ENCODE results near the gene LCLAT1. TPM values are rescaled to one million over a fixed set of nuclear protein-coding genes. Genes with fewer than 3 reads are reported as not detected.

Gene LCLAT1
- total RNA-seq, 1 experiment from 2014 or later = 36.0 TPM

GRCh38 chr2:30626397-30626796, 179.4 kb downstream of the LCLAT1 start:
- ChIA-PET POLR2A (no interaction called here), CTCF (no interaction called here)
- DNase-seq (ENCODE audit: low read depth, low spot score) (no peak), ATAC-seq (no peak)
- Histone ChIP-seq H3K36me3 (ENCODE audit: control insufficient read depth, insufficient read depth, low read length) (no peaks in the 10 kb centered on the region), H3K9me3 (ENCODE audit: control insufficient read depth, insufficient read depth, low read depth, low read length) (no peaks in the 10 kb centered on the region), H3K4me3 (ENCODE audit: low read depth in 2 of 2, low read length in 2 of 2) (no peak overlapping the region), H3K27me3 (ENCODE audit: control insufficient read depth, insufficient read depth, low read length) (no peaks in the 10 kb centered on the region), H3K4me1 (ENCODE audit: control insufficient read depth, insufficient read depth, low read length) (no peaks in the 10 kb centered on the region), H3K27ac (ENCODE audit: low read length) (no peak overlapping the region)
- in situ Hi-C loops (cut with HindIII; ENCODE audit: low pct_unique_long_range_greater_than_20kb, low sequenced_read_pairs) = no loop called here
- intact Hi-C loops (cut with micrococcal nuclease; ENCODE audit: unreplicated experiment) = no loop called here
- BruUV-seq (replicated peaks) = no TSS peak
- TF ChIP-seq, protein P1, sequence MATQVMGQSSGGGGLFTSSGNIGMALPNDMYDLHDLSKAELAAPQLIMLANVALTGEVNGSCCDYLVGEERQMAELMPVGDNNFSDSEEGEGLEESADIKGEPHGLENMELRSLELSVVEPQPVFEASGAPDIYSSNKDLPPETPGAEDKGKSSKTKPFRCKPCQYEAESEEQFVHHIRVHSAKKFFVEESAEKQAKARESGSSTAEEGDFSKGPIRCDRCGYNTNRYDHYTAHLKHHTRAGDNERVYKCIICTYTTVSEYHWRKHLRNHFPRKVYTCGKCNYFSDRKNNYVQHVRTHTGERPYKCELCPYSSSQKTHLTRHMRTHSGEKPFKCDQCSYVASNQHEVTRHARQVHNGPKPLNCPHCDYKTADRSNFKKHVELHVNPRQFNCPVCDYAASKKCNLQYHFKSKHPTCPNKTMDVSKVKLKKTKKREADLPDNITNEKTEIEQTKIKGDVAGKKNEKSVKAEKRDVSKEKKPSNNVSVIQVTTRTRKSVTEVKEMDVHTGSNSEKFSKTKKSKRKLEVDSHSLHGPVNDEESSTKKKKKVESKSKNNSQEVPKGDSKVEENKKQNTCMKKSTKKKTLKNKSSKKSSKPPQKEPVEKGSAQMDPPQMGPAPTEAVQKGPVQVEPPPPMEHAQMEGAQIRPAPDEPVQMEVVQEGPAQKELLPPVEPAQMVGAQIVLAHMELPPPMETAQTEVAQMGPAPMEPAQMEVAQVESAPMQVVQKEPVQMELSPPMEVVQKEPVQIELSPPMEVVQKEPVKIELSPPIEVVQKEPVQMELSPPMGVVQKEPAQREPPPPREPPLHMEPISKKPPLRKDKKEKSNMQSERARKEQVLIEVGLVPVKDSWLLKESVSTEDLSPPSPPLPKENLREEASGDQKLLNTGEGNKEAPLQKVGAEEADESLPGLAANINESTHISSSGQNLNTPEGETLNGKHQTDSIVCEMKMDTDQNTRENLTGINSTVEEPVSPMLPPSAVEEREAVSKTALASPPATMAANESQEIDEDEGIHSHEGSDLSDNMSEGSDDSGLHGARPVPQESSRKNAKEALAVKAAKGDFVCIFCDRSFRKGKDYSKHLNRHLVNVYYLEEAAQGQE (IDR thresholded peaks at IDR 0.05; ENCODE audit: insufficient read depth in 1 of 2, low read depth in 2 of 2, low read length in 1 of 2) = no peak
- no peak for TF ChIP-seq TCF7L2 (IDR thresholded peaks at IDR 0.05; ENCODE audit: low read depth, low read length)
- no peak for TF ChIP-seq POLR2AphosphoS5 (IDR thresholded peaks at IDR 0.05; ENCODE audit: low read depth, low read length)
- TF ChIP-seq SIN3A (IDR thresholded peaks at IDR 0.05; ENCODE audit: borderline replicate concordance, insufficient read depth, low read depth, low read length) = no peak
- TF ChIP-seq, protein P2, sequence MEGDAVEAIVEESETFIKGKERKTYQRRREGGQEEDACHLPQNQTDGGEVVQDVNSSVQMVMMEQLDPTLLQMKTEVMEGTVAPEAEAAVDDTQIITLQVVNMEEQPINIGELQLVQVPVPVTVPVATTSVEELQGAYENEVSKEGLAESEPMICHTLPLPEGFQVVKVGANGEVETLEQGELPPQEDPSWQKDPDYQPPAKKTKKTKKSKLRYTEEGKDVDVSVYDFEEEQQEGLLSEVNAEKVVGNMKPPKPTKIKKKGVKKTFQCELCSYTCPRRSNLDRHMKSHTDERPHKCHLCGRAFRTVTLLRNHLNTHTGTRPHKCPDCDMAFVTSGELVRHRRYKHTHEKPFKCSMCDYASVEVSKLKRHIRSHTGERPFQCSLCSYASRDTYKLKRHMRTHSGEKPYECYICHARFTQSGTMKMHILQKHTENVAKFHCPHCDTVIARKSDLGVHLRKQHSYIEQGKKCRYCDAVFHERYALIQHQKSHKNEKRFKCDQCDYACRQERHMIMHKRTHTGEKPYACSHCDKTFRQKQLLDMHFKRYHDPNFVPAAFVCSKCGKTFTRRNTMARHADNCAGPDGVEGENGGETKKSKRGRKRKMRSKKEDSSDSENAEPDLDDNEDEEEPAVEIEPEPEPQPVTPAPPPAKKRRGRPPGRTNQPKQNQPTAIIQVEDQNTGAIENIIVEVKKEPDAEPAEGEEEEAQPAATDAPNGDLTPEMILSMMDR (IDR thresholded peaks at IDR 0.05) = no peak

DNA sequence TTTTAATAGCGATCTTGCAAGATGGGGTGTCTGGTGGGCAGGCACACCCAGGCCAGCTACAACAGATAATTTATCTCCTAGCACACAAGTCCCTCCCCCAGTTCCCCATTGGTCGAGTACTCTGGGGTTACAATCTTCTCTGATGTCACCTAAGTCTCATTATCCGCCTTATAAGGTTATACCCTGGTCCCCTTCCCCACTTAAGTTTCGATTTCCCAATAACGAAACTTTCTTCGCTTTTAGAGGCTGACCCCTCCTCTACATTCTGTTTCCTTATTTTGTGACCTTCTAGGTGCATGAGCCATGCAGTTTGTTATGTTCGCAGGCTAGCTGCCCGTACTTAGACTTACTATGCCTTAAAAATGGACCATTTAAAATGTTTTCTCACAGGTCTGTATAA, 180.1 kb downstream of the LCLAT1 start:
- Histone ChIP-seq H3K4me1 (ENCODE audit: control insufficient read depth, insufficient read depth, low read length) (no peaks in the 10 kb centered on the region), H3K4me3 (ENCODE audit: low read depth in 2 of 2, low read length in 2 of 2) (no peak overlapping the region), H3K36me3 (ENCODE audit: control insufficient read depth, insufficient read depth, low read length) (no peaks in the 10 kb centered on the region), H3K27me3 (ENCODE audit: control insufficient read depth, insufficient read depth, low read length) (no peaks in the 10 kb centered on the region), H3K9me3 (ENCODE audit: control insufficient read depth, insufficient read depth, low read depth, low read length) (no peaks in the 10 kb centered on the region), H3K27ac (ENCODE audit: low read length) (no peak overlapping the region)
- no peak for ATAC-seq
- intact Hi-C loops (cut with micrococcal nuclease; ENCODE audit: unreplicated experiment) (no loop called here), in situ Hi-C loops (cut with HindIII; ENCODE audit: low pct_unique_long_range_greater_than_20kb, low sequenced_read_pairs) (no loop called here)
- TF ChIP-seq, protein P2 (IDR thresholded peaks at IDR 0.05) = no peak
- no peak for TF ChIP-seq SIN3A (IDR thresholded peaks at IDR 0.05; ENCODE audit: borderline replicate concordance, insufficient read depth, low read depth, low read length)
- TF ChIP-seq TCF7L2 (IDR thresholded peaks at IDR 0.05; ENCODE audit: low read depth, low read length) = no peak
- no peak for TF ChIP-seq POLR2AphosphoS5 (IDR thresholded peaks at IDR 0.05; ENCODE audit: low read depth, low read length)
- TF ChIP-seq, protein P1 (IDR thresholded peaks at IDR 0.05; ENCODE audit: insufficient read depth in 1 of 2, low read depth in 2 of 2, low read length in 1 of 2) = no peak
- CTCF ChIA-PET = no interaction called here
- POLR2A ChIA-PET = no interaction called here
- DNase-seq (ENCODE audit: low read depth, low spot score) = no peak
- BruUV-seq (replicated peaks) = no TSS peak
